HG03460 (cell line): Measurements from ENCODE around the gene SYT9.

ENCODE experiments used
- ATAC-seq: cut with Tn5 transposase; IDR thresholded peaks from one replicate; pipeline ENCODE4 v1.9.1; 2021; ENCODE audit not compliant: unreplicated experiment

SYT9 gene

GRCh38 chr11:7272373-7272772 is 20.7 kb downstream of the SYT9 start:
- ATAC-seq = no peak

DNA sequence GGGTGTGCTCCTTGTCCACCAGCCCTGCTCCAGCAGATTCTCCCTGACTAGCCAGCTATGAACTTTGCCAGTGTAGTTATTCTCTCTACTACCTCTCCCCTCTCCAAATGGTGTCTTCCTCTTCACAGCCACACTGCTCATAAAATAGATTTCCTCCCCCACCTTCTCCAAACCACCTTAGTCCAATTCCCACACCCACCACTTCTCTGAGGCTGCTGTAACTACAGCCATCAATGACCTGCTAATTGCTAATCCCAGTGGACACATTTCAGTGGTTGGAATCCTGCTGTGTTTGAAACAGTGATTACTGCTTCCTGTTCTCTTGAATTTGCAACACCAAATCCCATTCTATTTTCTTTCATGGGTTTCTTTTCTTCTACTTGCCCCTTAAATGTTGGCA is 23.4 kb downstream of the SYT9 start:
- ATAC-seq = no peak

DNA sequence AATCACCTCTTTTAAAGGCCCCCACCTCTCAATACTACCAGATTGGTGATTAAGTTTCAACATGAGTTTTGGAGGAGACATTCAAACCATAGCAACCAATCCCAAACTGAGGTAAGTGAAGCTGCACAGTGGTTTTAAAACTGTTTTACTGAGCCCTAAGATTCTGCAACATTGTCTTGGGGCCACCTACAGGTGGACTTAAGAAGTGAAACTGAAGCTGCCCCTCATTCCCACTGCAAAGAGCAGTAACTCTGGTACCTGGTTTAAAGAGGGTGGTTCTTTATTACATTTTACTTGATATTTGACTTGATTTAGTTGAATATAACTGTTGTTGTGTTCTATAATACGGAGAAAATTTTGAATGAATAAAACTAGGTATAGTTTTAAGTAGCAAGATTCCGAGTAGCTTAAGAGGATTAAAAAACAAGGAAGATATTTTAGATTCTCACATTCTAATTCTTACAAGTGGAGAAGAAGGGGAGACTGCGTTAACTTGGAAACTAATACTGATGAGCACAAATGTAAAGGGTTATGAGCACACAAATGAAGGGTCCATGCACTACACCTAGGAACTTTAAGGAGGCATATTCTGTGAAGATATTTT is 26.7 kb downstream of the SYT9 start:
- ATAC-seq = no peak

- ATAC-seq = no peak
These were observed 28.0 kb downstream of the SYT9 start for GRCh38 chr11:7279676-7280075.

- ATAC-seq = no peak
These were observed 29.4 kb downstream of the SYT9 start for GRCh38 chr11:7281079-7281478.

DNA sequence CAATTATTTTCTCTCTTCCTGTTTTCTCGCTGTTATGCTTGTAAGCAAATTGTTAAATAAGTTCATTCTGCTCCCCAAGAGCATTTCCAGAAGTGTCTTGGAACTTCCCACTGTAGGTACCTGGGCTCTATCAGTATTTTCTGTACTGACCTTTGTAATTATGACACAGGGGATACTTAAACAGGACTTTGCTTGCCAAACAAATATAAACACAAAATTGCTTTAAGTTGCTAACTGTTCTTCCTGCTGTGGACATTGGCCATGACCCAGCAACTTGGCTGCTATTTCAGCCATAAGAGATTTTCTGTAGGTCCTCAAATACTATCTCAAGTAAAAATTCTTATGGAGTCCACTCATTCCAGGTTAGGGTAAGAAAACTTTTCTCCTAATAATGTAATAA is 30.1 kb downstream of the SYT9 start:
- ATAC-seq = no peak

DNA sequence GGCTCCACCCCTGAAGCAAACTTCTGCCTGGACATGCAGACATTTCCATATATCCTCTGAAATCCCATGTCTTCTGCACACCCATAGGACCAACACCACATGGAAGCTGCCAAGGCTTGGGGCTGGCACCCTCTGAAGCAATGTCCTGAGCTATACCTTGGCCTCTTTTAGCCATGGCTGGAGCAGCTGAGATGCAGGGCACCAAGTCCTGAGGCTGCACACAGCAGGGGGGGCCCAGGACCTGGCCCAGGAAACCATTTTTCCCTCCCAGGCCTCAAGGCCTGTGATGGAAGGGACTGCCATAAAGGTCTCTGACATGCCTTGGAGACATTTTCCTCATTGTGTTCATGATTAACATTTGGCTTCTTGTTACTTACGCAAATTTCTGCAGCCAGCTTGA is 34.5 kb downstream of the SYT9 start:
- ATAC-seq = no peak

DNA sequence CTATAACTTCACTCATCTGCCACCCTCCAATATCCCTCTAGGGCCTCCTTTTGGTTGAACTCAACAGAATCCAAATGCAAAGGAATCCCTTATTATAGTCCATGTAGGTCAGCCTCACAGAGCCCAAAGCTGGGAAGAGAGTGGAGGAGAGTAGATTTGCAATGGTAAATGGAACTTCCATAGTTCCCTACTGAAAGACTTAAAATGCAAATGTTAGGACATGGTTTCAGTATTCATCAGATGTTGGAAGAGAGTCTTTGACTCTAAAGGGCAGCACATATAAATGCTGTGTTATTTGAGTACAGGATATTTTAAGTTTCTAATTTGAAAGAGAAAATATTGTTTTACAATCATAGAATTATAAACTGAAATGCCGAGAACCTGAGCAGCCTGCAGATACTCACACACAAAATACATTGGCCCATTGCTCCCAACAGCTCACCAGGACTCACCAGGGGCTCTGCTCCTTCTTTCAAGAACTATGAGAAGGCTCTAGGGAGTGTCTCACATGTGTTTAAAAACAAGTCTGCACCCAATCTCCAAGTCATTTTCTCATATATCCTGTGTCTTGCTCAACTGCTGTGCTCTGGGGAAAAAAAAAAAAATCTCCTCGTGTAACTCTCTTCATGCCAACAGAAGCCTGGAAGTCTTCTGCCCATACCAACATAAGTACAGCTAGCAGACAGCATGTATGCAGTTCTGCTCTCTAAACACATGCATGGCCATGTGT is 39.6 kb downstream of the SYT9 start:
- no peak for ATAC-seq

GRCh38 chr11:7292922-7293321 is 41.2 kb downstream of the SYT9 start:
- no peak for ATAC-seq

DNA sequence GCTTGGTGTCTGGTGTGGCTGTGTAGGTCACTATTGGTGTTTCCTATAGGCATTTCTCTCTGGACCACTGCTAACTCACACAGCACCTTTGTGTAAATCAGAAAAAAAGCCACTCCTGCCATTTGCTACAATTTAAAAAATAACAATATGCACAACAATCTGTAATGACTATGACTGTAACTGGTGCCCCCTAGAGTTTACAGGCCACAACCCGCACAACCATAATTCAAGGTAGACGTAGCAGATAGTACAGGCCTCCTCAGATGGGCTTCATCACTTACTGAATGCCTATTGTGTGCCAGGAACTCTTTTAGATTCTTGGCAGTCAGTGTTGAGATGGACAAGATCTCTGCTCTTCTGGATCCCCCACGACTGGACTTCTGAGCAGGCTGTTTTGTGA is 47.7 kb downstream of the SYT9 start:
- ATAC-seq = no peak

DNA sequence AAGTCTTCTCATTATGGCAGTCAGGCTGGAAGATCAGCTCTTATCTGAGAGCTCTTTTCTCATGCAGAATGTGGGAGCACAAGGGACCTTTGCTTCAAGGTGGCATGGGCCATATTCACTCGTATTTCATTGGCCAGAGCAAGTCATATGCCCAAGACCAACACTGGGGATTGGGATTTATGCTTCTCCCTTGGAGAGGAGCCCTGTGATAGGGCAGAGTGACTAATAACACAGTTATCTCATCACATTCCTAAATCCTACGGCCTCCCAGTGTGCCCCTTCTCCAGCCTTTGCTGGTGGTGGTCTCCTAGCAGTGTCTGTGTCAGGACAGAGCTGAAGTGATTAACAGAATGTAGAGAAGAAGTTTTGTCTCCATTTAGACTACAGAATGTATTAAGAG is 48.6 kb downstream of the SYT9 start:
- no peak for ATAC-seq

- ATAC-seq = no peak
These were observed 51.4 kb downstream of the SYT9 start for GRCh38 chr11:7303146-7303545.

GRCh38 chr11:7306900-7307299 is 55.2 kb downstream of the SYT9 start:
- ATAC-seq = no peak

DNA sequence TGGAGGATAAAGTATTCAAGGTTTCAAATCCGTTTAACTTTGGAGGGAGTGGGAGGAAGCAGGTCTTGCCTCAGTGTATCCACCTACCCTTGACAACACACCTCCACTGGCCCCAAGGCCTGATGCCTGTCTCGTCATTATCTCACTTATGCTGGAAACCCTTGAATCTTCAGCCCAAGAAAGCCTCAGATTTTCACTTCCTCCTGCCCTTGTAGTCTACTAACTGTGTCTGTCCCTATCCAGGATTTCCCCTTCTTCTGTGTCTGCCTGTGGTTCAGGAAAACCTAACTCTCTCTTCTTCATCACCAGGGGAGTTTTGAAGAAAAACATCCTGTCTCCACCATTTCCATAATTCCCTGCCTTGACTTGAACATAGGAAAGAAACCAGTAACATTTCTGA is 56.1 kb downstream of the SYT9 start:
- ATAC-seq = no peak

GRCh38 chr11:7311903-7312302 is 60.2 kb downstream of the SYT9 start:
- ATAC-seq = no peak

DNA sequence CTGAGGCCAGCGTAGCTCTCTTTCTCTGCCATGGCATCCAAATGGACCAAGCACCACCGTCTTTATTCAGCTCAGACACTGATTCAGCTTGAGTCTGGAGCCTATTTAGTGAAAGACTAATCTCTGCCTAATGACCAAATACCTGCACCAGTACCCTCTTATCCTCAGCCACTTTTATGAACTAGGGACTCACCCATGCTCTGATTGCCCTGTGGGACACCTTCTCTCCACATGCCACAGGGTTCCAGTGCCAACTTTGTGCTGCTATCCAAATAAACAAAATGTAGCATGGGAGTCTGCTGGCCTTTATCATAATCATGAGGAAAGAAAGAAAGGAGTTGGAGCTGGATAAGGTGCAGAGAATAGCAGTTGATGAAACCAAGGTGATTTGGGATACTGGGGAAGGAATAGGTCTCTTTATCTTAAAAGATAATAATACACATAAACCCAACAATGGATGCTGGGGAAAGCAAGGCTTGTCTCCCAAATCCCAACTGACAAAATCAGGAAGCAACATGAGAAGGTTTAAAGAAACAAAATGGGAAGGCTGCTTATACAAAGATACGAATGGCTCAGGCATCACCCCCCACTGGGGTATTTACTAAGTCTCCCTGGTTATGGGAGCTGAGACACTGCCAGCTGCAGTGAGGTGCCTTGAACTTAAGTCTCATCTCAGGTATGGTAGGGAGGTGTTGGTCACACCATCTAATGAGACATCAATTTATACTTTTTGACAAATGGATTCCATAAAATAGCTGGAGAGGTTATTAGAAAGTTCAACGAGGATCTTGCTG is 63.3 kb downstream of the SYT9 start:
- no peak for ATAC-seq

DNA sequence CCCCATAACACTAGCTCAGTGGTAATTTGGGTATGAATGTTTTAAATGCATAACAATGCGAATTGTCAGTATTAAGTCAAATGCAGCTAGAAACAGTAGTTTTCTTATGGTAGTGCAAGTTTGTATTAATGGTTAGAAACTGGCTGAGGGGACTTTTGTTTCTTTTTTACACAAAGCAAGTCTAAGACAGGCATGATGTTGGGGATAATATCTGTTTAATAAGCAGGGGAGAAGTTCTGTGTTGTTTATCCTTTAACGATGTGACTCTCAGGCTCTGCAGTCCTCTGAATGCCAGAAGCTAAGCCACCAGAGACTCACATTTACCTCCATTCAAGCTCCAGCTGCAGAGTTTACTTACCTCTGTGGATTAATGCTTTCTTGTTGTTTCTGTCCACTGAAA is 67.8 kb downstream of the SYT9 start:
- no peak for ATAC-seq

GRCh38 chr11:7320306-7320705 is 68.6 kb downstream of the SYT9 start:
- ATAC-seq = no peak

DNA sequence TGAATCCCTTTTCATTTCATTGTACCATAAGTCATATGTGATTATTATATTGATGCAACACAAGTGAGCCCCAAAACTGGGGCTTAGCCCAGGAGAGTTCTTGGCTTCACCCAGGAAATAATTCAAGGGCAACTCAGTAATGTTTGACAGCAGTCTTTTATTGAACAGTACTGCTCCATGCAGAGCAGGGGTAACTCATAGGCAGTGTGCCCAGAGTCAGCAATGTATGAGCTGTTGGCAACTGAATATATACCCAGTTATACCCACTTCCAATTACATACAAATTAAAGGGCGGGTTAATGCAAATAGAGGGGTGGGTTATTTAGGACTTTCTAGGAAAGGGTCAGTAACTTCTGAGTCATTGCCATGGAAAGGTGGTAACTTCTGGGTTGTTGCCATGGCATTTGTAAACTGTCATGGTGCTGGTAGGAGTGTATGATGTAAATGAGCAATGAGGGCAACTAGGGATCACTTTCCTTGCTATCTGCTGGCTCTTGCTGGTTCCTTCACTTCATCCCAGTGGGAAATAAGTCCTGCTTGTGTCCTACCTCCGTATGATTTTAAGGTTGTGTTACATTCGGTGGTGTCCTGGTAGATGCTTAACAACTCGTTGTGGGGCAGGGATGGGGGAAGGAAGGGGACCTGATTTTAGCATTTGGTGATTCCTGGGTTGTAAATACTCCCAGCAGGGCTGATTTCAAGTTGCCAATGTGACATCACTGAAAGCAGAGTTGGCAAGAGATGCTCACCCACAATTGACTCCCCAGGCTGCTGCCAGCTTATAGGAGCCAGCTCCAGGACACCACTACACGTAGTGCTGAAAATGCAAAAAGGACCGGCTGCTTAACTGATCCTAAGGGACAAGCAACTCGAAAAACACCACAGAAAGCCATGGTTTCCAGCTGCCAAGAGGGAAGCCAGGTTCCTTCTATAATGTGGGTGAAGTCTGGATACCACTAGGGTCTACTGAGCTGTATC is 70.1 kb downstream of the SYT9 start:
- ATAC-seq = no peak

- ATAC-seq = no peak
These were observed 80.7 kb downstream of the SYT9 start for GRCh38 chr11:7332451-7332850.

DNA sequence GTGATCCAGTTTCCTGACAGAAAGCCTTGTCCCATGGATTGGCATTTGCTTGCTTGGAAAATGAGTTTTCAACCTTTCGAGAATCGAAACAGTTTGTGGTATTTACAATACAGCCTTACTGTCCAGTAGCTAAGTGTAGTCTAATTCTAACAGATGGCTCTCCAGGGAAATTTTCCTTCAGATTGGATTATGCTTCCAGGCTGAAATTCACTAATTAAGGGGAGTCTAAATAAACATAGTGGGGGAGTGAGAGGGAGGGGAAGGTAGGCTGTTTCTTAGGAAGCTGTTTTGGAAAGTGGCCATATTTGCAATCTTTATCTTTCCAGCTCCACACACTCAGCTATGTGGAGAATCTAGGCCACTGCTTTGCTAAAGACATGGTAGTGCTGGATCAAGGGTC is 81.3 kb downstream of the SYT9 start:
- no peak for ATAC-seq
